Measurements from ENCODE around the gene SNAI3.

The SNAI3 gene

GRCh38 chr16:88705076-88705684, 18.9 kb upstream of the SNAI3 start:
- Histone ChIP-seq H2AK5ac (ENCODE audit: low read length) (no peak overlapping the region), H4K8ac (ENCODE audit: low read depth, low read length) (no peak overlapping the region), H3K14ac (ENCODE audit: low read length) (no peak overlapping the region), H3K9me3 (ENCODE audit: insufficient read depth, low read depth, low read length) (no peaks in the 10 kb centered on the region), H2BK12ac (ENCODE audit: low read length) (no peak overlapping the region), H3K36me3 (ENCODE audit: control insufficient read depth in 1 of 2, insufficient read depth in 2 of 2, low read length in 2 of 2) (peaks cover 7 to 10% of the 10 kb centered on the region in 2 experiments), H3K18ac (ENCODE audit: low read length) (no peak overlapping the region), H3K79me1 (ENCODE audit: low read length) (peaks cover 2% of the 10 kb centered on the region), H2BK120ac (ENCODE audit: insufficient read depth, low read length, poor library complexity) (no peak overlapping the region), H3K4me1 (ENCODE audit: control insufficient read depth in 1 of 2, insufficient read depth in 2 of 2, low read length in 2 of 2) (peaks cover 4 to 14% of the 10 kb centered on the region in 2 experiments), H3K4ac (ENCODE audit: low read depth, low read length) (no peak overlapping the region), H2BK5ac (ENCODE audit: low read depth, low read length, poor library complexity) (no peak overlapping the region), H4K12ac (ENCODE audit: low read depth, low read length) (no peak overlapping the region), H3K27me3 (ENCODE audit: insufficient read depth, low read length) (no peaks in the 10 kb centered on the region), H3K9ac (ENCODE audit: low read length) (no peak overlapping the region), H3K4me2 (ENCODE audit: low read length) (peak overlapping the region; percentile 87), H3K4me3 (ENCODE audit: low read depth, low read length) (no peak overlapping the region), H3K23ac (ENCODE audit: low read length) (no peak overlapping the region), H2AFZ (ENCODE audit: insufficient read depth, low read length, poor library complexity) (no peak overlapping the region), H3K27ac (ENCODE audit: low read depth, low read length) (no peak overlapping the region), H4K91ac (ENCODE audit: low read depth, low read length) (no peak overlapping the region), H3K79me2 (ENCODE audit: control insufficient read depth, insufficient read depth, low read length, poor library complexity) (no peaks in the 10 kb centered on the region)
- DNase-seq: peak in 1 of 2 donors; percentile 13
- WGBS (ENCODE audit: extremely low coverage, insufficient coverage, insufficient read length): no CpG with 5 or more reads among the region's 9 CpGs

DNA sequence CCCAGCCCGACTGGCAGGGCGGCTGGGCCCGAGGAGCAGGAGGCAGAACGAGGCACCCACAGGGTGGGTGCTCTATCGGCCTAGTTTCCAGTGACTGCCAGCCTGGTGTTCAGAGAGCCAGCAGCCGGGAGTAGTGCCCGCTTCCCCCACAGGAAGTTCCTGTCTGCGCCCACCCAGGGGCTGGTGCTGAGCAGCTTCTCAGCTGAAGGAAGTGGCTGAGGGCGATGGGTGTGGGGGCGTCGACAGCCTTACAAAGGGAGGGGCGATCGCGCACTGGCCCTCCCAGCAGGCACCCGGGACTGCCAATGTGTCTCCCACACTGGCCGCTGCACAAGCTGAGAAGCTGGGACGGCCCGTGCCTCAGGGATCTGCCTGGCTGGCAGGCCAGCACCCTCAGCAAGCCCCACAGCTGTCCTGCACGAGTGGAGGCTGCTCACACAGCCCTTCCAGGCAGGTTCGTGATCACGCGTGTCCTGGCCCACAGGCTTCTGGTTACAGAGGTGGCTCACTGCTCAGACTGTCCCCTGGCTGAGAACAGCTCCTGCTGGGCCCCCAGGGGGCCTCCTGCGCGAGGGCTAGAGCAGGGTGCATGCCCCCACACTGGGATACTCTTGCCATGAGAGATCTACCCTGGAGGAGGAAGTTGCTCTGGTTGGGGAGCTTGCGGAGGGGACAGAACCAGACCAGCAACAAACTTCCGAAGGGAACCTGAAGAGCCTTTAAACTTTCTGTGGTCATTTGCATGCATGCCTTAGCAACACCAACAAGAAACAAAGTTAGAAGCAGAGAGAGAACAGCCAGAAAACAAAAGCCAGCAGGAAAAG, 17.4 kb upstream of the SNAI3 start:
- Histone ChIP-seq H2BK12ac (ENCODE audit: low read length) (no peak overlapping the region), H2AFZ (ENCODE audit: insufficient read depth, low read length, poor library complexity) (no peak overlapping the region), H4K8ac (ENCODE audit: low read depth, low read length) (no peak overlapping the region), H3K4me3 (ENCODE audit: low read depth, low read length) (no peak overlapping the region), H3K79me2 (ENCODE audit: control insufficient read depth, insufficient read depth, low read length, poor library complexity) (no peaks in the 10 kb centered on the region), H3K14ac (ENCODE audit: low read length) (no peak overlapping the region), H3K4me2 (ENCODE audit: low read length) (no peak overlapping the region), H3K27me3 (ENCODE audit: insufficient read depth, low read length) (no peaks in the 10 kb centered on the region), H3K27ac (ENCODE audit: low read depth, low read length) (no peak overlapping the region), H4K12ac (ENCODE audit: low read depth, low read length) (no peak overlapping the region), H4K91ac (ENCODE audit: low read depth, low read length) (no peak overlapping the region), H3K18ac (ENCODE audit: low read length) (no peak overlapping the region), H3K23ac (ENCODE audit: low read length) (no peak overlapping the region), H3K9me3 (ENCODE audit: insufficient read depth, low read depth, low read length) (peaks cover 2% of the 10 kb centered on the region), H3K79me1 (ENCODE audit: low read length) (peaks cover 2% of the 10 kb centered on the region), H2BK120ac (ENCODE audit: insufficient read depth, low read length, poor library complexity) (no peak overlapping the region), H3K4me1 (ENCODE audit: control insufficient read depth in 1 of 2, insufficient read depth in 2 of 2, low read length in 2 of 2) (peaks cover 4 to 14% of the 10 kb centered on the region in 2 experiments), H2BK5ac (ENCODE audit: low read depth, low read length, poor library complexity) (no peak overlapping the region), H3K4ac (ENCODE audit: low read depth, low read length) (no peak overlapping the region), H2AK5ac (ENCODE audit: low read length) (no peak overlapping the region), H3K36me3 (ENCODE audit: control insufficient read depth in 1 of 2, insufficient read depth in 2 of 2, low read length in 2 of 2) (peaks cover 13% of the 10 kb centered on the region in 2 experiments), H3K9ac (ENCODE audit: low read length) (no peak overlapping the region)
- WGBS (ENCODE audit: extremely low coverage, insufficient coverage, insufficient read length): no CpG with 5 or more reads among the region's 26 CpGs
- DNase-seq: no peak

- H3K27ac ChIP-seq (ENCODE audit: low read depth, low read length): no peak overlapping the region
- no CpG with 5 or more reads among the region's 31 CpGs for WGBS (ENCODE audit: extremely low coverage, insufficient coverage, insufficient read length)
- H3K23ac ChIP-seq (ENCODE audit: low read length): no peak overlapping the region
- no peaks in the 10 kb centered on the region for H3K79me2 ChIP-seq (ENCODE audit: control insufficient read depth, insufficient read depth, low read length, poor library complexity)
- H3K27me3 ChIP-seq (ENCODE audit: insufficient read depth, low read length): no peaks in the 10 kb centered on the region
- no peak overlapping the region for H3K18ac ChIP-seq (ENCODE audit: low read length)
- no peak overlapping the region for H4K8ac ChIP-seq (ENCODE audit: low read depth, low read length)
- no peak overlapping the region for H2AK5ac ChIP-seq (ENCODE audit: low read length)
- no peak overlapping the region for H2BK12ac ChIP-seq (ENCODE audit: low read length)
- H3K4me3 ChIP-seq (ENCODE audit: low read depth, low read length): no peak overlapping the region
- no peak overlapping the region for H3K9ac ChIP-seq (ENCODE audit: low read length)
- H3K79me1 ChIP-seq (ENCODE audit: low read length): peaks cover 2% of the 10 kb centered on the region
- H2BK5ac ChIP-seq (ENCODE audit: low read depth, low read length, poor library complexity): no peak overlapping the region
- H3K9me3 ChIP-seq (ENCODE audit: insufficient read depth, low read depth, low read length): peaks cover 2% of the 10 kb centered on the region
- no peak overlapping the region for H2AFZ ChIP-seq (ENCODE audit: insufficient read depth, low read length, poor library complexity)
- no peak for DNase-seq
- no peak overlapping the region for H4K12ac ChIP-seq (ENCODE audit: low read depth, low read length)
- H4K91ac ChIP-seq (ENCODE audit: low read depth, low read length): no peak overlapping the region
- H3K4me2 ChIP-seq (ENCODE audit: low read length): no peak overlapping the region
- no peak overlapping the region for H3K4ac ChIP-seq (ENCODE audit: low read depth, low read length)
- H2BK120ac ChIP-seq (ENCODE audit: insufficient read depth, low read length, poor library complexity): no peak overlapping the region
- peaks cover 21 to 24% of the 10 kb centered on the region in 2 experiments for H3K36me3 ChIP-seq (ENCODE audit: control insufficient read depth in 1 of 2, insufficient read depth in 2 of 2, low read length in 2 of 2)
- no peak overlapping the region for H3K14ac ChIP-seq (ENCODE audit: low read length)
- H3K4me1 ChIP-seq (ENCODE audit: control insufficient read depth in 1 of 2, insufficient read depth in 2 of 2, low read length in 2 of 2): peaks cover 4 to 14% of the 10 kb centered on the region in 2 experiments
Measured at GRCh38 chr16:88702371-88703210, 16.3 kb upstream of the SNAI3 start.

- Histone ChIP-seq H3K4me3 (ENCODE audit: low read depth, low read length) (no peak overlapping the region), H3K79me2 (ENCODE audit: control insufficient read depth, insufficient read depth, low read length, poor library complexity) (no peaks in the 10 kb centered on the region), H4K8ac (ENCODE audit: low read depth, low read length) (no peak overlapping the region), H3K14ac (ENCODE audit: low read length) (no peak overlapping the region), H3K79me1 (ENCODE audit: low read length) (peaks cover 2% of the 10 kb centered on the region), H3K4ac (ENCODE audit: low read depth, low read length) (no peak overlapping the region), H4K12ac (ENCODE audit: low read depth, low read length) (no peak overlapping the region), H2BK12ac (ENCODE audit: low read length) (no peak overlapping the region), H2AK5ac (ENCODE audit: low read length) (no peak overlapping the region), H3K27me3 (ENCODE audit: insufficient read depth, low read length) (no peaks in the 10 kb centered on the region), H3K23ac (ENCODE audit: low read length) (no peak overlapping the region), H3K4me1 (ENCODE audit: control insufficient read depth in 1 of 2, insufficient read depth in 2 of 2, low read length in 2 of 2) (peaks cover 0 to 9% of the 10 kb centered on the region in 2 experiments), H3K18ac (ENCODE audit: low read length) (no peak overlapping the region), H2BK5ac (ENCODE audit: low read depth, low read length, poor library complexity) (no peak overlapping the region), H3K36me3 (ENCODE audit: control insufficient read depth in 1 of 2, insufficient read depth in 2 of 2, low read length in 2 of 2) (peaks cover 27 to 29% of the 10 kb centered on the region in 2 experiments), H3K4me2 (ENCODE audit: low read length) (no peak overlapping the region), H4K91ac (ENCODE audit: low read depth, low read length) (no peak overlapping the region), H3K9me3 (ENCODE audit: insufficient read depth, low read depth, low read length) (peaks cover 2% of the 10 kb centered on the region), H2BK120ac (ENCODE audit: insufficient read depth, low read length, poor library complexity) (no peak overlapping the region), H2AFZ (ENCODE audit: insufficient read depth, low read length, poor library complexity) (no peak overlapping the region), H3K27ac (ENCODE audit: low read depth, low read length) (no peak overlapping the region), H3K9ac (ENCODE audit: low read length) (no peak overlapping the region)
- no peak for DNase-seq
- no CpG with 5 or more reads among the region's 30 CpGs for WGBS (ENCODE audit: extremely low coverage, insufficient coverage, insufficient read length)
Measured at GRCh38 chr16:88701581-88702370, 15.5 kb upstream of the SNAI3 start.
